Stimulated activated CD4-positive, alpha-beta T cell treated with anti-CD3 and anti-CD28 coated beads, Interleukin-1b, Interleukin-23, amount 100 ng/mL, for 24 hours (primary cell): ENCODE results near the gene ISG20.
A peak's percentile ranks its signal among the peaks of the same experiment; 100 is the strongest.
"Not testable (repeated sequence)": the region's sequence is repeated elsewhere in the genome, so short reads cannot be mapped to it uniquely, and the experiment has no call there.

Source experiments
- DNase-seq, 4 experiments: peaks; one replicate each; pipeline ENCODE4 v3.0.0-alpha.2; 2020; ENCODE audit warnings: low read depth in 4 of 4, low spot score in 1 of 4

The ISG20 gene

DNA sequence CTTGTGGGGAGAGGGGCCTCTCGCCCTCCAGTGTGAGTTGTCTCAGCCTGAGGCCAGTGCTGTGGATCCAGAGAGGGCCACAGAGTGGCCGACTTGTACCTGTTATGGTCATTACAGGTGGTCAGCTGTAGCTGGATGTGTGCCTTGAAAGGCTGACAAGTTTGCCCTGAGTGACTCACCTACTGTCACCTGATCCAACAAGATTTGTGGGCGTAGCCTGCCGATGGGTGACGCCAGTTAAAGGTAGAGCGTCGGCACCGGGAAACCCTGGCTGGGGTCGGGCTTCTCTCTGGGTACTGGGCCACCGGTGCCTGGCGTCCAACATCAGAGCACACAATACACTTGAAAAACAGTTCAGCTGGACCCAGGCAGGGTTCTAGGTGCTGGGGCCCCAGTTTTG, 2.8 kb upstream of the ISG20 start:
- DNase-seq, result peak in 2 of 4 experiments; percentile 36 to 40

GRCh38 chr15:88636654-88637053, 2.2 kb upstream of the ISG20 start:
- no peak for DNase-seq

DNA sequence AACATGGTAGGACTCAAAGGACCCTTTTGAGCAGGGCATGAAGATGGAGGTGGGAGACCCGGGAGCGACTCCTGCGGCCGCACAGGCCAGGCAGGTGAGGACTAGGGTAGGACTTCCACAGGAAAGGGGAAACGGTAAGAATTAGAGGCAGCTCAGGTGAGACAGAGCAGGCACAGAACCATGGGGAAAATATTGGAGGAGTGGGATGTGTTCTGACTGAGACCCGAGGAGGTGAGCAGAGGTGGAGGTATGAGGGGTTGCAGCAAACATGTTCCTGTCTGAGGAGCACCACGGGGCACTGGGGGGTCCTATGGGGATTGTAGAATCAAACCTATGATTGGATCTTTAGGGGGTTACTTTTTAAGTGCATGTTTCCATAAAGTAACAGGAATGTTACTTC, 1.4 kb upstream of the ISG20 start:
- DNase-seq, result no peak

DNA sequence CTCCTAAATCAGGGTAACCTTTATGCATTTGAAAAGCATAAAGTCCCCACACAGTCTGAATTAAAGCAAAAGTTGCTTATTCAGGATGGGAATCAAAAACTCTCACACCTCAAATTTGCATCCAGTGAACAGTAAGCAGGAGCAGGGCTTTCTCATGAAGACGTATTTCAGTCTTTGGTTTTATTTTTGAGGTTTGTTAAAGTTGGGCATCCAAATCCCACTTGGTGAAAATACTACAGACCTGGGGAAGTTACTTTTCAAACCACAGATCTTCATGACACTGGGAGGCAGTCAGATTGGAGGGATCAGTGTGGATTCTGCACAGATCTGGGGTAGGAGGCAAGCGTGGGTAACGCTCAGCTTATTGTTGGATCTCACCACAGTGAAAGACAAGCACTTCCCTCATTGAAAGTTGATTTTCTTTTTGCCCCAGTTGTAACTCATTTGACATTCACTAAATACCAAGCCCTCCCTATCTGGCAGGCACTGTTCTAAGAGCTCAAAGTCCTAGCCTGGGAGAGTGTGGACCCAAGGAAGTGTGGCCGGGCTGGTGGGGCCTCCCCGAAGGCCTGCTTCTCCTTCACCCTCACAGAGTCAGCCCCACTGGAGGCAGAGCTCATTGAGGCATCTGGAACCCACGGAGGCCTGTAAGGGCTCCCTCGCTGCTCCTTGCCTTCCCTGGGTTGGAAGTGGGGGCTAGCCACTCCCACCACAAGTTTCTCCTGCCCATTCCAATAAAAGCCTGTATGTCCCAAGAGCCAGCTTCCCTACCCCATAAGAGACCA, 783 bp upstream of the ISG20 start:
- no peak for DNase-seq

DNA sequence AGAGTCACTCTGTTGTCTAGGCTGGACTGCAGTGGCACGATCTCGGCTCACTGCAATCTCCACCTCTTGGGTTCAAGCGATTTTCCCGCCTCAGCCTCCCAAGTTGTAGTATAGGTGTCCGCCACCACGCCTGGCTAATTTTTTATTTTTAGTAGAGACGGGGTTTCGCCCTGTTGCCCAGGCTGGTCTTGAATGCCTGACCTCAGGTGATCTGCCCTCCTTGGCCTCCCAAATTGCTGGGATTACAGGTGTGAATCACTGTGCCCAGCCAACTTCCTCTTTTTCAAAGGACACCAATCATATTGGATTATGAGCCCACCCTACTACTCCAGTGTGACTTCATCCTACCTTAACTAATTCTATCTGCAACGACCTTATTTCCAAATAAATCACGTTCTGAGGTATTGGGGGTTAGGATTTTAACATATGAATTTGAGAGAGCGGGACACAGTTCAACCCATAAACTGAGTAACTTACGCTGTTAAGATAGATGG, 3.2 kb downstream of the ISG20 start:
- DNase-seq, result no peak

DNA sequence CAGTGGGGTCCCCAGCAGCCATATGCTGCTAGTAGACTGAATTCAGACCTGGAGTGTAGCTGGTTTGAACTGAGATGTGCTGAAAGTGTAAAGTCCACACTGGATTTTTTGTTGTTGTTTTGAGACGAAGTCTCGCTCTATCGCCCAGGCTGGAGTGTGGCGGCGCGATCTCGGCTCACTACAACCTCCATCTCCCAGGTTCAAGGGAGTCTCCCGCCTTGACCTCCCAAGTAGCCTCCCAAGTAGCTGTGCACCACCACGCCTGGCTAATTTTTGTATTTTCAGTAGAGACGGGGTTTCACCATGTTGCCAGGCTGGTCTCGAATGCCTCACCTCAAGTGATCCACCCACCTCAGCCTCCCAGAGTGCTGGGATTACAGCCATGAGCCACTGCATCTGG, 3.7 kb downstream of the ISG20 start:
- DNase-seq, result not testable (repeated sequence)

- no peak for DNase-seq
These were observed 5.9 kb downstream of the ISG20 start for GRCh38 chr15:88644741-88645140.

- DNase-seq, result no peak
These were observed 6.6 kb downstream of the ISG20 start for GRCh38 chr15:88645171-88646087.

DNA sequence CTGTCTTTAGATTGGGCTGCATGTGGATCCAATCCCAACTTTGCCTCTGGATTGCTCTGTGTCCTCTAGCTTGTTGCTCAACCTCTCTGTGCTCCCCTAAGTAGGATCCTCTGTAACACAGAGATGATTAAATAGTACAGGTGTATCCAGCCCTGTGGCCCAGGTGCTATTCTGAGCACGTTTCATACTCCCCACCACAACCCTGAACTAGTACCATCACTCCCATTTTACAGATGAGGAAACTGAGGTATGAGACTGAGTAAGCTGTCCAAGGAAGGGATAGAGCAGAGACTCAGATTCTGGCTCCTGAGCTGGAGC, 7.2 kb downstream of the ISG20 start:
- DNase-seq, result no peak

DNA sequence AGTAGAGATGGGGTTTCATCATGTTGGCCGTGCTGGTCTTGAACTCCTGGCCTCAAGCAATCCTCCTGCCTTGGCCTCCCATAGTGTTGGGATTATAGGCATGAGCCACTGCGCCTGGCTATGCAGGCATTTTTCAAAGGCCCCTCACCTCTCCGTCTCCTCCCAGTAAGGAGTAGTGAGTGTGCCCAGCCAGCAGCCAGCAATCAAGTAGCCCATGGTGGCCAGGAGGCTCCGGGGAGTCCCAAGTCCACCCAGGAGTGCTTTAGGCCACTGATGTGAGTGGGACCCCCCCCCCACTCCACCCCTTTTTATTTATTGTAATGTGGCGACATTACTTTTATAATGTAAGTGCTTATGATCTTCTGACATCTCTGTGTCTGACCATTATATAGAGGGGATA, 8.1 kb downstream of the ISG20 start:
- DNase-seq, result no peak

DNA sequence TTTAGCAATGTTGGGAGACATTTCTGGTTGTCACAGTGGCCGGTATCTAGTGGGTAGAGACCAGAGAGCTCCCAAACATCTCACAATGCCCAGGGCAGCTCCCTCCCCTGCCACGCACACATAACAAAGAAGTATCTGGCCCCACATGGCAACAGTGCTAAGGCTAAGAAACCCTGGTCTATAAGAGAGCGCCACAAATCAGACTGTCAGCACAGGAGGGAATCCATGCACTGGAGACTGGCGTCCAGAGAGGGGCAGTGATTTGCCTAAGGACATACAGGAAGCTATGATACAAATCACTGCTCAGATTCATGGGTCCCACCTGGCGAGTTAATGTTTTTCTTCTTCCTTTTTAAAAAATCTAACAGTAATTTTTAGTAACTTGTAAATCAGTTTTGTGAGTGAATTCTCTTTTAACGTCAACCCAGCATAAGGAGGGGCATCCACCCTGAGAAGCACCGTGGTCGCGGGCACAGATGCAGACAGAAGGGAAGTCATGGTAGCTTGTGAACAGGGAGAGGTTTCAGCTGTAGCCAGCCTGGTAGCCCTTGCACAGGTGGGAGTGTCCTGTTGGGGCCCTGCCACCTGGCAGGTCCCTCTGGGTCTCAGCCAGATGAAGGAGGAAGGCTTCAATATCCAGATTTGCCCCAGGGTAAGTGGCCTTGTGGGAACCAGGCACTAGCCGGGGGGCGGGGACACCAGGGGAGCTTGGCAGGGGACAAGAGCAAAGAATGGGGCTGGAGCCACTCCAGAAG, 8.7 kb downstream of the ISG20 start:
- DNase-seq, result no peak

GRCh38 chr15:88648357-88649214, 9.8 kb downstream of the ISG20 start:
- DNase-seq, result no peak

DNA sequence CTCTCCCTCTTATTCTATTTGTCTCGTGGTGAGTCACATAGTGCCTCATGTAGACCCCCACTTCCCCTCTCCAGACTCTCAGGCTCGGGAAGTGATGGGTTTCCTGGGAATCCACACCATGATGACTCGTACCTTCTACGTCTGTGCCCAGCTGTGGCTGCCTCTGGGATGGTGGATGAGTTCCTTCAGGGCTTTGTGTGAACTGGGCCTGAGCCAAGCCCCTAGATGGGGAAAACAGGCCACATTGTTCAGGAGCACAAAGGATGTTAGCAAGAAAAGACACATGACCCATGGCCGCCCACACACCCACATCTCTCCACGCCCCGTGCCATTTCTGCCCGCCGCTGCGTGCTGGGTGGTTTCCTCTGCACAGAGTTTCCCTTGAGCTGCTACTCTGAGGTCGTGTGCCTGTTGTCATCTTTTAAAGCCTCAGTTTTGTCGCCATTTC, 10.5 kb downstream of the ISG20 start:
- peak in 3 of 4 experiments; percentile 45 to 64 (median 60) for DNase-seq

- DNase-seq, result no peak
These were observed 11.1 kb downstream of the ISG20 start for GRCh38 chr15:88649753-88650551.

- no peak for DNase-seq
These were observed 11.7 kb downstream of the ISG20 start for GRCh38 chr15:88650556-88650955.

DNA sequence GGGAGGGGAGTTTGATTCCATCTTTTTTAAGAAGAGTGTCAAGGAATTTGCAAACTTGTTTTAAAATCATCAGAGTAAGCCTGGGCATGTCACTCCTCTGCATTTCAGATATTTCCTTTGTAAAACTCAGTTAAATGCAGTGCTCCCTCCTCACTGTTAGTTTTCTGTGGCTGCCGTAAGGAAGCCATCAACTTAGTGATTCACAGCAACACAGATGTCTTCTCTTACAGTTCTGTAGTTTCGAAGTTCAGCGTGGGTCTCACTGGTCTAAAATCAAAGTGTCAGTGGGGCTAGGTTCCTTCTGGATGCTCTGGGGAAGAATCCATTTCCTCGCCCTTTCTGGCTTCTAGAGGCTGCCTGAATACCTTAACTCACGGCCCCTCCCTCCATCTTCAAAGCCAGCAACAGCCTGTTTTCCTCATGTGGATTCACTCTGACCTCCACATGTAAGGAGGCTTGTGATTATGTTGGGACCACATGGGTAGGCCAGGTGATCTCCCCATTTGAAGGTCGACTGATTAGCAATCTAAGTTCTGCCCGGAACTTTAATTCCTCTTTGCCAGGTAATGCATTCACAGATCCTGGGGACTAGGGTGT, 12.4 kb downstream of the ISG20 start:
- DNase-seq, result no peak

DNA sequence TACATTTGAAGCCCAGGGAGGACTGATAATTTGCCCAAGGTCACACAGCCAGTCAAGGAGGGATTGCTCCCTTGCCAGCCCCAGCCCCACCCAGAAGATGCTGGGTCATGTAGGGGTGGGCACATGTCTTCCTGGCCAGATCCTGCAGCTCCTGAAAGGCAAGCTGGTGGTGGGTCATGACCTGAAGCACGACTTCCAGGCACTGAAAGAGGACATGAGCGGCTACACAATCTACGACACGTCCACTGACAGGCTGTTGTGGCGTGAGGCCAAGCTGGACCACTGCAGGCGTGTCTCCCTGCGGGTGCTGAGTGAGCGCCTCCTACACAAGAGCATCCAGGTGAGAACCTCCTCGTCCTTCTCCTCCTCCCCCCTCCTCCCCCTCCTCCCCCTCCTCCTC, 13.2 kb downstream of the ISG20 start:
- DNase-seq, result no peak

- DNase-seq, result no peak
These were observed 13.8 kb downstream of the ISG20 start for GRCh38 chr15:88652456-88653199.
